Hematopoietic multipotent progenitor cell treated with erythropoietin and hydrocortisone succinate and interleukin-3 and kit ligand, for 8 days (in vitro differentiated cells): ENCODE measurements around the gene ZNF764.

ENCODE experiments used
- DNase-seq: peaks from one replicate; pipeline ENCODE4 v3.0.0-alpha.2; 2015

ZNF764 gene

GRCh38 chr16:30569746-30570635 is 11.8 kb upstream of the ZNF764 start:
- DNase-seq, result no peak

- DNase-seq, result no peak
Observed at GRCh38 chr16:30569281-30569680, 11.1 kb upstream of the ZNF764 start.

DNA sequence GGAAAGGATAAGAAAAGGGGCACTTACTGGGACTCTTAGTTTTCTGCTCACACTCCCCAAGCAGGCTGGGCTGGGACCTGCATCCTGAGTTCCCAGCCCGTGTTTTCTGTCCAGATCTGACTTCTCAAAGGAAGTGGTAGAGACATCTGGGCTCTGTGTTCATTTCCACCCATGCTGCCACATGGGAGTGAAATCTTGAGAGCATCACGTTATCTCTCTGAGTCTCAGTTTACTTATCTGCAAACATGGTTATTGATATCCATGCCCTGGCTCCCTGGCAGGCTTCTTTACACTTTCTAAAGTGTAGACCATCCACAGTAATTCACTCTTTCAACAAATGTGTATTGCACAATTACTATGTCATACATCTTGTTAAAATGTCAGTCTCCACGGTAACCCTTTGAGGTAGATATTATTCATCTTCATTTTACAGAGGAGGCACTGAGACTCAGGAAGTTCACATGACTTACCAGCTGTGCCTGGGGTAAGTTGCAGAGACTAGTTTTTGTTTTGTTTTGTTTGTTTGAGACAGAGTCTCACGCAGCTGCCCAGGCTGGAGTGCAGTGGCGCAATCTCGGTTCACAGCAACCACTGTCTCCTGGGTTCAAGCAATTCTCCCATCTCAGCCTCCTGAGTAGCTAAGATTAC is 9.9 kb upstream of the ZNF764 start:
- DNase-seq, result no peak

GRCh38 chr16:30567160-30567990 is 9.2 kb upstream of the ZNF764 start:
- no peak for DNase-seq

DNA sequence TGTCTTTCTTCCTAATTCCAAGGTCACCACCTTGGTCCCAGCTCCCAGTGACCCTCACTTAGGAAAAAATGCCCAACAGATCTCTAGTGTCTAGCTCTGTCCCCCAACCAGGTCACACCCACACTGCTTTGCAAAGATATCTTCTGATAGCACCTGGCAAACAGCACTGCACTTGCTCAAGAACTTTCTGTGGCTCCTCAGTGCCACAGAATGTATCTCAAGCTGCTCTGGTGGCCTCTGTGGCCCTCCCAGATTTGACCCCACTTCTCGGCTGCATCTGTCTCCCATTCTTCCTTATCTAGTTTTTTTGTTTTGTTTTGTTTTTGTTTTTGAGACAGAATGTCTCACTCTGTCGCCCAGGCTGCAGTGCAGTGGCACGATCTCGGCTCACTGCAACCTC is 8.4 kb upstream of the ZNF764 start:
- DNase-seq, result peak; percentile 37

- no peak for DNase-seq
Observed at GRCh38 chr16:30565984-30566383, 7.8 kb upstream of the ZNF764 start.

GRCh38 chr16:30565526-30565925 is 7.4 kb upstream of the ZNF764 start:
- no peak for DNase-seq

GRCh38 chr16:30562021-30562420 is 3.8 kb upstream of the ZNF764 start:
- DNase-seq, result peak; percentile 35

- DNase-seq, result peak; percentile 29
Observed at GRCh38 chr16:30561089-30561816, 3.1 kb upstream of the ZNF764 start.

- DNase-seq, result no peak
Observed at GRCh38 chr16:30559690-30560089, 1.5 kb upstream of the ZNF764 start.

DNA sequence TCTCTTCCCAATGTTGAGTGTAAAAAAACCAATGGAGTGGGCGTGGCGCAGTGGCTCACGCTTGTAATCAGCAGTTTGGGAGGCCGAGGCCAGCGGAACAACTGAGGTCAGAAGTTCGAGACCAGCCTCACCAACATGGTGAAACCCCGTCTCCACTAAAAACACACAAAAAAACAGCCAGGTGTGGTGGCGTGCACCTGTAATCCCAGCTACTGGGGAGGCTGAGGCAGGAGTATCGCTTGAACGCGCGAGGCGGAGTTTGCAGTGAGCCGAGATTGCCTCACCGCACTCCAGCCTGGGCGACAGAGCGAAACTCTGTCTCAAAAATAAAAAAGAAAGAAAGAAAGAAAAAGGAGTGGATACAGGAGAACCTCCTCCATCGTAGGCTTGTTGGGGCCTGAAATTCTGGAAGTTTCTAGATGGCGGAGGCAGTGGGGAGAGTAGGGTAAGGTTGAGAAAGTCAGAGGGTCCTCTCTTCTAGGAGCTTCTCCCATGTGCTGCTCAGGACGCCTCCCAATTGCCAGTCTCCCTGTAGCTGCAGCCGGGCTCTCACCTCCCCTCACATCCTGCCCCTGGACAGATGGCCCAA is 709 bp upstream of the ZNF764 start:
- DNase-seq, result no peak

DNA sequence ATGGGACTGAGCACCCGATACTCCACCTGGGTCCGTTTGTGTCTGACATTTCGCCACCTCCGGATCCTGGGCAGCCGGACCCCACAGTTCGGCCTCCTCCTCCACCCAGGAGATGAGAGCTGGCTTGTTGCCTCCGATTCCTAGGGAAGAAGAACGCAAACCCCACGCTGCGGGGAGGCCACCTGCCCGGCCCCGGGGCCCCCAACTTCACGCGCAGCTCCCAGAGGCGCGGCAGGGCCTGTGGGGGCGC is 542 bp downstream of the ZNF764 start:
- peak; percentile 27 for DNase-seq

GRCh38 chr16:30556125-30556473 is 2.1 kb downstream of the ZNF764 start:
- no peak for DNase-seq

- no peak for DNase-seq
Observed at GRCh38 chr16:30555315-30556124, 2.7 kb downstream of the ZNF764 start.

DNA sequence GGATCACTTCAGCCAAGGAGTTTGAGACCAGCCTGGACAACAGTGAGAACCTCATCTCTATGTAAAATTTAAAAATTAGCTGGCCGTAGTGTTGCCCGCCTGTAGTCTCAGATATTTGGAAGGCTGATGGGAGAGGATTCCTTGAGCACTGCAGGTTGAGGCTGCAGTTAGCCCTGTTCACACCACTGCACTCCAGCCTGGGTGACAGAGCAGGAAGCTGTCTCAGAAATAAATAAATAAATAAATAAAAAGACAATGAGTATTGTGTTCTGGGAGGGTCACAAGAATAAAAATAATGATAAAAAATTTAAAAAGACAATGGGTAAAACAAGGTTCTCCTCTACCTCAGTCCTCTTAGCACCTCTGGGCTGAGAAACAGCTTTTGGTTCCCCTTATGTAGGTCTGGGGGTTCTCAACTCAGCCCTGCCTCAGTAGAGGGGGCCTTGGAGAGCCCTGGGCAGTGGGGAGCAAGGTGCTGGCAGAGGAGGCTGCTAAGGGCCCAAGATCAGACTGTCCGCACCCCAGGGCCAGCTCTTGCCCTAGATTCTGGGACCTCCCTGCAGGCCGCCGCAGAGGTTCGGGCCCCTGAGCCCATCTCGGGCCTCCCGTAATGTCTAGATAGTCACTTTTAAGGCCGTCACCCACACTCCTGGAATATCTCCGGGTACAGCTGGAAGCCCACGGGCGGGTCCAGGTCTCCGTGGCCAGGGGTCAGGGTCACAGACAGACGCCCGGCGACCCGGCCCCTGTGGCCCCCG is 3.4 kb downstream of the ZNF764 start:
- no peak for DNase-seq

DNA sequence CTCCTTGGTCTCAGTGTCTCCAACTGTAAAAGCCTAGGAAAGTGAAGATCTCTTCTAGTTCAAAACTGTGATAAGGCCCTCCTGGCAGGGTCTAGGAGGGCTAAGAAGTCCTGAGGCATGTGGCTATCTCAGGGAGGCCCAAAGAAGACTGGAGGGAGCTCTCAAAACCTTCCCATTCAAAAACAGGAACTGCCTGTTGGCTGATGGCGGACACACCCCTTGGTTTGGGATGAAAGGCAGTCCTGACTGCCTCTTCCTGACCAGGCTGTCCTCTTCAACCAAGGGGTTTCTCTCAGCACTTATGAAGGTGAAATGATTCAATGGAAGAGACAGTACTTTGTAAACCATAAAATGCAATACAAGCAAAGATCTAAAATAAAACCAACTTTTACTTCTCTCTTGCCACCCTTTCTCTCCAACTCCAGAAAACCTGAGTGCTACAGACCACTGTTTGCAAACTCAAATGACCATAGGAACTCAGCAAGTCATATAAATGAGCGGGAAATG is 4.7 kb downstream of the ZNF764 start:
- DNase-seq, result no peak

- DNase-seq, result no peak
Observed at GRCh38 chr16:30552956-30553355, 5.2 kb downstream of the ZNF764 start.

DNA sequence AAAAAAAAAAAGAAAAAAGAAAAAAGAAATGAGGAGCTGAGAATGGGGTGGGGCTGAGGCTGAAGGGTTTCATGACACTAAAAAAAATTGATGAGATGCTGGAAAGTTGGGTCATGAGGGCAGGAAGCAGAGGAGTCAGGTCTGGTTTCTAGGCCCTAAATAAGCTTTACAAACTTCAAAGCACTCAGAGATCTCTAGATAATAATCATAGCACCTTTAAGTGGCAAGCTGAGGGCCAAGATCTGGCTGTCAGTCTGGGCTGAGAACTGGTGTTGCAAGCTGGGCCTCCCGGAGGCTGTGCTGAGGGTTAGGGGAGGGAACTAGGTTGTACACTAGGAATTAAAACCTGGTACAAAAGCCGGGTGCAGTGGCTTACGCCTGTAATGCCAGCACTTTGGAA is 6.4 kb downstream of the ZNF764 start:
- DNase-seq, result no peak

DNA sequence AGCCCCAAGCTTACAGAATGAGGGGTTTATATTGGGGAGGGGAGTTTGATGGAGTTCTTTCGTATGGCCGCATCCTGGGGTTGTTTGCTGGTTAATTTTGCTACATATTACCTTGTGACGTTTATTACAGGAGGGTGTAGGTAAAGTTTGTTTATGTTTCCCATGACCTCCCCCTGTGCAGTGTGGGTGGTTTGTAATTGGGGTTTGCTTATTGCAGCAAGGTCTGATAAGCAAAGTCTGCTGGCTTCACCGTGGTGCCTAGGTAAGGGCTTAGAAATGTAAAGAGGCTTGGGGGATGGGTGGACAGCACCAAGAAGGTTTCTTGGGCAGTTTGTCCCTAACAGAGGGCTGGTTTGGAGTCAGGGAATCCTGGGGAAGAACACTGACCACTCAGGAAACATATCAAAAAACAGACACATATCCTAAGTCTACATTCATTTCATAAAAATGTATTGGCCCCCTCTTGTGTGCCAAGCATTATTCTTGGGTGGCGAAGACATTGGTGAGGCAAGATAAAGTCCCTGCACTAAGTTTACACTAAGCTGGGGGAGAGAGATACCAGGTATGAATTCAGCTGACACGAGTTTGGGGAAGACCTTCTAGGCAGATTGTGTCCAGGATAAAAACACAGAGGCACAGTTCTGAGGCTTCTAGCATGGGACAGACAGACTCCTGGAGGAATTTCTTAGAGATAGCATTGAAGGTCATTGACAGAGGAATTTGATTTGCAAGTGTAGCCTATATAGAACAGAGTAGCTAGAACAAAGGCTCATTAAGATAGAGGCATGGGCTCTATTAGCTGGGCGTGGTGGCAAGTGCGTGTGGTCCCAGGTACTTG is 9.5 kb downstream of the ZNF764 start:
- peak; percentile 86 for DNase-seq

DNA sequence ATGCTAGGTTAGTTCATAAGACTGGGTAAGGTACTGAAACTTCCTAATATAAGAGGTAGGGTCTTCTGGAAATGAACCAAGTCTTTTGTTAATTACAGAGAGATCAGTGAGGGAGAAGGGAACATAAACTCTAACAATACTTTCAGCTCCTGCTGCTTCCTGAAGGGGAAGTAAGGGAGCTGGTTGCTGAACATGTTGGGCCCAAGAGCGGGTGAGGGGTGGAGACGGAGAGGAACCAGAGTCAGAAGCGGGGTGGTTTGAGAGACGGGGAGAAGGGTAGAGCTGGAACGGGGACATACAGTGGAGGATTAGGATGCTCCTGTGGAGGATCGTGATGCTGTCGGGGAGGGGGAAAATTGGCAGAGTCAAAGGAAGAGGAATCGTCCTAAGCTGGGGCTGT is 12.1 kb downstream of the ZNF764 start:
- no peak for DNase-seq
